ENCODE measurements around the gene PTPRF.

The PTPRF gene

DNA sequence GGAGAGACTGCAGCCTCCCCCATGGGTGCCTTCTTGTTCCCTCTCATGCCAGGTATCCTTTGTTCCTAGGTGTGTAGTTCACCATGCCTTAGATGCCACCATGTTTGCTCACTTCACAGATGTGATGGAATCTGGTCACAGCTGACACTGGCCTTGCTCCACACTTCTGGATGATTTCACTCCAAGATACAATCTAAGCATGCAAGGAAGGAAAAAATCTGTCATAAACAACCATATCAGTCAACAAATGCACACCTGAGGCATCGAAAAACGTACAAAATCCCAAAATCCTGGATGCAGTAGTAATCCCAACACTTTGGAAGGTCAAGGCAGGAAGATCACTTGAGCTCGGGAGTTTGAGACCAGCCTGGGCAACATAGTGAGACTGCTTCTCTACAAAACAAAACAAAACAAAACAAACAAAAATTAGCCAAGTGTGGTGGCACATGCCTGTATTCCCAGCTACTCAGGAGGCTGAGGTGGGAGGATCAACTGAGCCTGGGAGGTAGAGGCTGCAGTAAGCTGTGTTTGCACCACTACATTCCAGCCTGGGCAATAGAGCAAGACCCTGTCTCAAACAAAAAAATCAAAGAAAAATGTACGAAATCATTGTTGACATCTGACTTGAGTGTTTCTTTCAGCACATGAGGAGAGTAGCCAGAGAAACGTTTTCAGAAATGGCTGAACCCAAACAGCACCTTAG is 17.1 kb upstream of the PTPRF start:
- DNase-seq (ENCODE audit: low read depth), result no peak

DNA sequence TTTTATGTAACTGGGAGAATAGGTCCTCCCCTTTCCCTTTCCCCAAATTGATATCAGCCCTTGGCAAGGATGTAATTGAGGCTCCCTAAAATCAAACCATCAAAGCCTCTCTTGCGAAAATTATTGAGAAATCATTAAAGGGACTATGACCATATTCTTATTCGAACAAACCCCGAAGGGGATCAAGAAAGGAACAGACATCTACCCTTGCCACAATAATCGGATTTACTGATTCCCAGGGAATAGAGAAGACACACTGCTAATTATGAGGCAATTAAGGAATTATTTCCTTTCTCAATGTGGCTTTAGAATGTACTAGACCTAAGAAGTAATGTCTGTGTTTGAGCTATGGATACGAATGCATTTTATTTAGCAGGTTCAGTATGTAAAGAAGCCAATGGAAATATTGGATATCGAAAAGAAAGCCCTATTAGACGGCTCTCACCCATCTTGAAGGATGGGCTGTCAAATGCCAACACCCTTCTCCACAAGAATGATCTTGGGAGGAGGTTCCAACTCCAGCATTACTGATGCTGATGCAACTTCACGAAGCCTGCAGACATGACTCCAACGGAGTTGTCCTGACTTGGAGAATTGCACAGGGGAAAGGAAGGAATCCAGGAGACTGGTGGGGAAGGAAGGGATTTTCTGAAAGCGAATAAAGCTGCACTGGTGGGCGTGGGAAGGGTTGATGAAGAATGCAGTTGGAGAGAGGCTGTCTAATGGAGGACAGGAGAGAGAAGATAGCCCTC is 11.6 kb upstream of the PTPRF start:
- DNase-seq (ENCODE audit: low read depth), result no peak

DNA sequence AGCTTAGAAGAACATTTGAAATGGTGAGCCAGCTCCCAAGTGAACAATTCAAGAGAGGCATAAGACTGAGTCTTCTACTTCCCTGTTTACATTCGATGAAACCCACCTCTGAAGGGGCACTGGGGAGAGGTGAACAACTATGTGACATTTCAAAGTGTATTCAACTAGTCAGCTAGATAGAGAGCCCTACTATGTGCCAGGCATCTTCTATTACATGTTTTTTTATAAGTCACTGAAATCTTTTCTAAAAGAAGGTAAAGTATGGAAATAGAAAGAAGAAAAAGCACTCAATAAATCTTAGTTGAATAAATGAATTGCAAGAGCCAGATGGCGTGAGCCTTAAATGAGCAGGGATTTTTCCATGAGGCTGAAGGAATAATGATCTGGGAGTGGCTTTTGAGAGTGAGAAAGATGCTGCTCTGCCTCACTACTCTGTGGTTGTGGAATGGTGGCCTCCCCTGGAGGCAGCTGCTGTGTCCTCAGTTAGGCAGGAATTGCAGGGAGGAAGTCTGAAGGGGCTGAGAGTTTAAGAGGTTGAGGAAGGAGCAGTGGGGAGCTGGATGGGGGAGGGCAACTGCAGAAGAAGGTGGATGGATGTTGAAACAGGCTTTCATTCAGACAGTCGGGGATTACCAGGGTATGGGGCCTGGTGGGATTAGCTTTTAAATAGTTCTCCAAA is 10.4 kb upstream of the PTPRF start:
- DNase-seq (ENCODE audit: low read depth), result no peak

DNA sequence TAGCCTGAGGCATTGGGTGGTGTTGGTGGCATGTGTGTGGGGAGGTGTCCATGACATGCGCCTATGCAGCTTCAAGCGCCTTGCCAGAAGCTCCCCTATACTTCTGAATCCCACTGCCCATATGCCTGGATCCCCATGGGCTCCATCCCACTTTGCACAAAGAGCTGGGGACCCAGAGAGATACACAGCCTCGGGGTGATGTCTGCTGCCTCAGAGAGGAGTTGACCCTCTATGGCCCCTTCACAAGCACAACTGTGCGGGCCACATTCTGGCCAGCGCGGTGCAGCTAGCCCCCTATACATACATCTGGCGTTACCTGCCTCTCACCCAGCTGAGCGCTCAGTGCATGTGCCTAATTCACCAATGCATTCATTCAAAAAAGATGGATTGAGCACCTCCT is 9.6 kb upstream of the PTPRF start:
- no peak for DNase-seq (ENCODE audit: low read depth)

DNA sequence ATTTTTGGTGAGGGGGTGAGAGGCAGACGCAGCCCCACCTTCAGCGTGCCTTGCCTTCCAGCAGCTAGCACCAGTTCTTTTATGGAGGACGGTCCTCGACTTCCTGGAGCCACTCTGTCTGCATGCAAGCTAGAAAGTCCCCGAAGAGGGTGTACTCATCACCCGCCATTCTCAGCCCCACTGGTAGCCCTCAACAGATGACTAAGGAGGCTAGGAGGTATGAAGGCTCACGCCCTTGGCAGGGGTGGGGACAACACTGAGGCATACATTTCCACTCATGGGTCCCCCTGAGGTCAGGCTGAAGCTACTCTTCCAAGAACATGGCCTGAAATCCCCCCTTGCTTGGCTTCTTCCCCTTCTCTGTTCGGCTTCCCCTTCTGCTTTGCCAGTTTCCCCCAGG is 8.9 kb upstream of the PTPRF start:
- DNase-seq (ENCODE audit: low read depth), result no peak

DNA sequence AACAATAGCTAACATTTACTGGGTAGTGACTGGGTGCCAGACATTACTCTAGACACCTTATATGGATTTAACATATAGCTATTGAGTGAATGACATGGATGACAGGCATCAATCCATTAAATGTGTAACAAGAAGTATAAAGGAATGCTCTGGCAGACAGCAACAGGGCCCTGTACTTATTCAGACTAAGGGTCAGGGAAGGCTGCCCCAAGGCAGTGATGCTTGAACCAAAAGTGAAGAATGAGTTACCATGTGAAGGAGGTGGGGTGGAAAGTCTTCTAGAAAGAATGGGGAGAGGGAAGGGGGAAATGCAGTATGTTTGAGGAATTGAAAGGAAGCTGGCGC is 8.3 kb upstream of the PTPRF start:
- DNase-seq (ENCODE audit: low read depth), result no peak

DNA sequence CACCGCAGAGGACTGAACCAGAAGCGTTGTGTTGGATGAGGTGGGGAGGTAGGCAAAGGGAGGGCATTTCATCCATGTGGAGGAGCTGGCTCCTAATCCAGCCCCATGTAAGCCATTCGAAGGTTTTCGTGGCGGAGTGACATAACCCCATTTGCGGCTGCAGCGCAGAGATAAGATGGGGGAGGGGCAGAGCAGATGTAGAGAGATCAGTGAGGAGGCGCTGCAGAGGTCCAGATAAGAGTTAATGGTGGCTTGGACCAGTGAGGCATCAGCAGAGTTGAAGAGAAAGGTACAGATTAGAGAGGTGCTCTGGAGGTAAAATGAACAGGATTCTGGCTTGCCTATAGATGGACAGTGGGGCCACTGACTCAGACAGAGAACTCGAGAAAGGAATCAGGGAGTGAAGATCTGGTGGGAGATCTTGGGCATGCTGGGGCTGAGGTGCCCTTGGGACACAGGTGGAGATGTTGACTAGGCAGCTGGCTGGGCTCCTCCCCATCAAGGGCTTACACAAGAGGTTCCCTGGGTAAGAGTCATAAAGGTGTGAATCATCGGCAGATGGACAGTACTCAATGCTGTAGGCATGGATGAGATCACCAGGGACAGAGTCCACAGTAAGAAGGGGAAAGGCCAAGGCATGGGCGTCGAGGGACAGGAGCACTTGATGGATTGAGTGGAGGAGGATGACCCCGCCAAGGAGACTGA is 7.8 kb upstream of the PTPRF start:
- DNase-seq (ENCODE audit: low read depth), result peak; percentile 49

DNA sequence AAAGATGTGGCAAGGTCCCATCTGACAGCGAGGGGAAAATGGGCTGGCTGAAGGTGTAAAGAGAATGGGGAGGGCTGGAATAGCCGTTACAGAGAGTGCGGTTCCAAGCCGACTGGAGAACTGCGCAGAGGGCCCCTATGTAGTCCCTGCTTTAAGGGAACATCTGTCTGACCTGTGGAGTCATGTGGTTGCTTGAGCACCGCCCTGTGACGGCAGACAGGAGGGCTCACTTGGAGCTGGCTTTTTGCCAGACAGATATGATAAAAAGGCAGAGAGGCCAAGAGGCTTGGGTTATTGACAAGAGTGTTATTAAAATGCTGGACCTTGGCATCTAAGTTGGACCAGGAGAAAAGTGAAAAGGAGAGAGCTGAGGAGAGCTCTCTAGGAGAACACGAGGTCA is 5.9 kb upstream of the PTPRF start:
- DNase-seq (ENCODE audit: low read depth), result no peak

DNA sequence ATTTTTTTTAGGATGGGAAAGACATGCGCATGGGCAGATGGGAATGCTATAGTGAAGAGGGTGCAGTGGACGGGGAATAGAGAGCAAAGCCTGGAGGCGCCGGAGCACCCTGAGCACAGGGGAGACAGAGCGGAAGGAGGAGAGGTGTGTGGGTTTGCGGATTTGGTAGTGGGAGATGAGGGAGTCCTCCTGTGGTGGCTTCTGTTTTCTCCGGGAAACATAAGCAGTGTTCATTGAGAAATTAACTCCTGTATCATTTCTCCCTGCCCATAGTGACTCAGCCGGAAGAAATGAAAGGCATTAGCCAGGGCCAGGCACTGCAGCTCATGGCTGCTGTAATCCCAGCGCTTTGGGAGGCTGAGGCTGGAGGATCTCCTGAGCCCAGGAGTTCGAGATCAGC is 4.7 kb upstream of the PTPRF start:
- peak; percentile 27 for DNase-seq (ENCODE audit: low read depth)

DNA sequence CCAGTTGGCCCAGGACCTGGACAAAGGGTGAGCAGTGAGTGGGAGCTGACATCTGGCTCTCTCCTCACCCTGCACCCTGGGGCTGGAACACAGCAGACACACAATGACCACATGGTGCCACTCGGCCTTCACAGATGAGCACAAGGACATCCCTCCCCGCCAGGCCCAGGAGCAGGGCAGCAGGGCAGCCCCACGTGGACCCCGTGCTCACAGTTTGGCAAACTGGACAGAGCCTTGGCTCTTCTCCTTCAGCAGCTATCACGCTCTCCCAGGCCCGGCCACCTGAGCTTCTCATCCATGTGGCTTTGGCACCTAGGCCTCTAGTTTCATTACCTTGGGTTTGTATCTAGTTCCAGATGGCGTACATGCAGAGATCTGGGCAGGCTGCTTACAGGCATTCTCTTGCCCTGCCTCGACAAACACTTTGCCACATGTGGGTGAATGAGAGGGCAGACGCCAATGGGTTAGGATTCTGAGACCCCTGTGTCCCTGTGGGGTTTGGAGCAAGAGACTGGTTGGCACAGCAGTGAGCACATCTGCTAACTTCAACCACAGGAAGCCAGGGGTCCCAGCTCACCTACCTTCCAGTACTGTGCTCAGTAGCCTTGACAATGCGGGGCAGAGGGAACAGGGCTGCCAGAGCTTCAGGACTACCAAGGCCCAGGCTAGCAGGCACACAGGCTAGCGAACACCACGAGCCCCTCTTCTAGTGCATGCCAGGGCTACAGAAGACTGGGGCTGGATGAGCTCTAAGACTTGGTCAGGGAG is 3.4 kb upstream of the PTPRF start:
- DNase-seq (ENCODE audit: low read depth), result no peak

DNA sequence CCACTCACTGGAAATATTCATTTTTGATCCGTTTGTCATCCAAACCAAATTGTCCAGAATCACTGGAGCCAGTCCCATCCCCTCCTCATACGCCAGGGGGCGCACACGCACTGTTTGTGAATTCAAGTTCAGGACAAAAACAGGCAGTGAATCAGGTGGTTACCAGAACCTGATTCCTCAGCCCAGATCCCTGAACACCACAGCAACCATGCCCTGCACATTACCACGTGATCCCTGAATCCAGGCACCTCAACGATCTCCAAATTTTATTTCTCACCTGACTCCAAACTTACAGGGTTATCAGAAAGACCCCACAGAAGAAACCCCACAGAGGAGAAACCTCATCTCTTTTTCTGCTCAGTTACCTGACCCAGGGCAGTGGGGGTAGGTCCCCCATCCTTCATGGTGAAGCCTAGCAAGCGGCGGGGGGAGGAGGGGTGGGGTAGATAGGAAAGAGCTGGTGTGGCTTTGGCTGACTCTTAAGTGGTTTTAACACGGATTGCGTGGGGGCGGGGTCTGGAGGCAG is 1.4 kb upstream of the PTPRF start:
- DNase-seq (ENCODE audit: low read depth), result peak; percentile 59

DNA sequence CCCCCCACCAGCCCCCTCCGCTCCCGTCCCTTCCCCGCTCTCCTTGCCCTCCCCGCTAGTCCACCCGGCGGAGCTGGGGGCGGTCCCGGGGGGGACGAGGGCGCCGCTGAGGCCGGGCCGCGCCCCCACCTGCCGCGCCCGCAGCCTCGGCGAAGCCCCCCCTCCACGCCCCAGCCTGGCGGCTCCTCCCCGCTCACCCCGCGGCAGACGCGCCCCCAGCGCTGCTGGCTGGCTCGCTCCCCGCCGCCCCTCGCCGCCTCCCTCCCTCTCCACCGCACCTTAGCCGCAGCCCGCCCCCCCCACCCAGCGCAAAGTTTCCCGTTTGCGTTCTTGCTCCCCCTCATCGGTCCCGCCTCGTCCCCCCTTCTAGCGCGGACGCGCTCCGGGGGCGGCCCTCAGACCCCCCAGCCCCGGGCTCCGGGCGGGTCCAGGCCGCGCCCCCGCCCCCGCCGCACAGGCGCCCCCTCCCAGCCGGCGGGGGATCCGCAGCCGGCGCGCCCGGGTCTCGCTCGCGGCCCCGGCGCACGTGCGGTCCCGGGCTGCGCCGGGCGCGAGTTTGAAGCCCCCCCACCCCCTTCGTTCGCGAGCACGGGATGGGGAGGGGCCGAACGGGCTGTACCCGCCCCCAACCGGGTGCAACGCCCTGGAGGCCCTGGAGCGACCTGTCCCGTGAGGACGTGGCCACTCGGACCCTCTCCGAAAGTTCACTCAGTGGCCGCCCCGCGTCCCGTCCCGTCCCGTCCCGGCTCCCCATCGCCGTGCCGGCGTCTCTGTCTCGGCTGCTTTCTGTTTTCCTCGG is 623 bp downstream of the PTPRF start:
- DNase-seq (ENCODE audit: low read depth), result no peak

DNA sequence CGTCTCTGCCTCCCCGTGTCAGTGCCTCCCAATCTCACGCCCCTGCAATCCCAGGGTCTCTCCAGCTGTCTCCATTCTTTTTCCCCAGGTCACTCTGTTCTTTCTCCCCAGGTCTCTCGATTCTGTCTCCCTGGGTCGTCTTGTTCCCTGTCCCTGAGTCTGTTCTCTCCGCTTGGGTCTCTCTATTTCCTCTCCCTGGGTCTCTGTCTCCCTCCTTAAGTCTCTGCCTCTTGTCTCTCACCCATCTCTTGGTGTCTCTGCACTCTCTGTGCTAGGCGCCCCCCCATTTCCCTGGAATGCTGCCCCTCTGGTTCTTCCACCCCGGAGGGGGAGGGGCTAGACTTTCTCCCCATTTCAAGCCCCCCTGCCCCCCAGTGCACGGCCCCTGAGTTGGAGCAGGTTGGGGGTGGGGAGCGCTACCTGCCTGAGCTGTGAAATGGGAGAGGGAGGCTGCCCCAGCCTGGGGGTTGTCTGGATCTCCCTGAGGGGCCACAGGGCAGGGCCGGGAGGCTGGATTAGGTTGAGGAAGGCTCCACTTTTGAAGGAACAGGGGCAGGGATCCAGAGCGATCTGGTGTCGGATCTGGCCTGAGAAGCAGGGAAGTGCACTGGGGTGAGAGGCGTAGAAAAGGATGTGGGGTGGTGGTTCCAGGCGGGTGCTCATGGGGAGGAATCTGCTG is 1.4 kb downstream of the PTPRF start:
- no peak for DNase-seq (ENCODE audit: low read depth)

DNA sequence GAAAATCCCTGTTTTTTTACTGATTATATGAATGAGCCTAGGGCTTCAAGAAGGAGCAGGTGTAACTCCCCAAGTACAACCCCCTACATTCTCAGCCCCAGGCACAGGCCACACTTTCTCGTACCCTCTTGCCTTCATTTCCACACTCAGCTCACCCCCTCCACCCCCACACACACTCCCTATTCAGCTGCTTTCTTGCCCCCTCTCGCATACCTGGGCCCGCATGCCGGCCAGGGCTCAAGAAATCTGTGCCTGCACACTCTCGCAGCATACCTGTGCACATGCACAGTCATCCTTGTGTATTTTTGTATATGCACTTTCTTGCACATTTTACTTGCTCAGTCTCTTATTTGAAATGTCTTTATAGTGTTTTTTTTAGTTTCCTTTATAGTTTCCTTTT is 2.0 kb downstream of the PTPRF start:
- no peak for DNase-seq (ENCODE audit: low read depth)

DNA sequence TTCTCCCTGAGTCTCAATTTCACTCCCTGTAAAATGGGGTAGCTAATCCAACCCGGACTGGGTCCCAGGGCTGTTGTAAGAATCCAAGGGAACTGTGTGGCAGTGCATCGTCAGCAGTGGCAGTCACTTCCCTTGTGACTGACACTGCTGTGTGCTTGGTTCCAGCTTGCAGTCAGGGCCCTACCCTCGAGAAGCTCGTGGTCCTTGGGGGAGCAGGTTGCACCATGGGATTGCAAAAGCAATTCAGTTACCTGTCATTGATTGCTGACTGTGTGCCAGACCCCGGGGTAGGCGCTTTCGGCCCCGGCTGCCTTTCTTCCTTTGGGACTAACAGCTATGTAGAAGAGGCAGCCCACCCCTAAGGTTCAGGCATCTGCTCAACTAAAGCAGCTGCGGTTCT is 2.9 kb downstream of the PTPRF start:
- no peak for DNase-seq (ENCODE audit: low read depth)

DNA sequence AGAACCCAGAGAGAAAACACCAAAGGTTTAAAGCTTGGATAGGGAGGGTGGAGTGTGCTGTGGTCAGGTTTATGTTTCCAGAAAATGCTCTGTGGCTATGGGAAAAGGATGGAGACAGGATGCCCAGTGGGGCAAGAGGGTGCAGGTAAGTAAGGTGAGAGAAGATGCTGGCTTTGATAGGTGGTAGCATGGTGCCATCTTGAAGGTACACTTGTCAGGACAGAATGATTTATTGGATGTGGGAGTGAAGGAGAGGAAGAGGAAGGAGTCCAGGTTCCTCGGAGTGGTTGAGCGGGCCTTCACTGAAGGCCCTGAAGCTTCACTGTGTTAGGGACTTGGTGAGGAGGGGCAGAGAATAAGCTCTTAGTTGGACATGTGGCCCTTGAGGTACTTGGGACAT is 3.6 kb downstream of the PTPRF start:
- DNase-seq (ENCODE audit: low read depth), result no peak

DNA sequence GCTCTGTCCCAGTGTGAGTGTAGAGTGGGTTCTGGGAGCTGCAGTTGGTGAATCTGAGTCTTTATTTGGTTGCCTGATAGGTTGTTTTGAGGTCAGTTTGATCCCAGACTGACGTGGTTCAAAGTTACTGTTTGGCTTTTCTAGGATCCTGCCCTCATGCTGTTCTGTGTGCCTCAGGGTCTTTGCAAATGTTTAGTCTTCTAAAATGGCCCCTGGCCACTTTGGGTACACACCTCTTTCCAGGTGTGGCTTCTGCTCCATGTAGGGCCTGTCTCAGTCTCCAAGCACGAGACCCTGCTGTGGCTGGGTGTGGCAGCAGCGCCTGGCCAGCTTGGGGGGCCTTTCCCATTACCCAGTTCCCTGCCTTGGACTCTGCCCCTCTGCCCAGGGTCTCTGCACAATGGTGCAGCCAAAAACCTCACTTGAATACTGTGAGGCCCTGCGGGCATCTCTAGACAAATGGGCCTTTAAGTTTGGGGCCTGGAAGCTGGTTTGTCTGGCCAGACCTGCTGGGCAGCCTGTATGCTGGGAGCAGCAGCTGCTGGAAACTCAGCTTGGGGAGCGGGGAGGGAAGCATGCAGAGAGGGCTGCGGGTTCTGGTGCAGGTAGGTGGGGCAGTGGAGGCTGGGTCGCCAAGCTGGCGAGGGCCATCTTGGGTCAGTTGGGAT is 5.6 kb downstream of the PTPRF start:
- DNase-seq (ENCODE audit: low read depth), result no peak

DNA sequence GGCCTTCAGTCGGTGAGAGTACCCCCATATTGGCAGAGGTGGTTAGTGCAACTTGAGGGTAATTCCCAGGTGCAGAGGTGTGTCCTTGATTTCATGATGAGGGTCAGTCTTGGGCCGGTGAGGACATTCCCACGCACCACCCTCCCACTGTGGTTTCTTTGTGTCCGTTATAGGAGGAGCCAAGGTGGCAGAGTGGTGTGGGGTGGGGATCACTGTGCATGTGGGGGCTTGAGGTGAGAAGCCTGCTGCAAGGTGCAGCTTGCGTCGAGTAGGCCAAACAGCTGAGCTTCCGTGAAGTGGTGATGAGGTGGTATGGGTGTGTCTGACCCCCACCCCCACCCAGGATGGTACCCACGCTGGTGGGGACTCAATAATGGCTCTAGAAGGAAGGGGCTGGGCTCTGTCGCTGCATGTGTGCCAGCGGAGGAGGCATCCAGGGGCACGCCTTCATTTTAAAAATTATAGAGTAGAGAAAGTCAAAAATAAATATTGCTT is 6.2 kb downstream of the PTPRF start:
- DNase-seq (ENCODE audit: low read depth), result no peak

DNA sequence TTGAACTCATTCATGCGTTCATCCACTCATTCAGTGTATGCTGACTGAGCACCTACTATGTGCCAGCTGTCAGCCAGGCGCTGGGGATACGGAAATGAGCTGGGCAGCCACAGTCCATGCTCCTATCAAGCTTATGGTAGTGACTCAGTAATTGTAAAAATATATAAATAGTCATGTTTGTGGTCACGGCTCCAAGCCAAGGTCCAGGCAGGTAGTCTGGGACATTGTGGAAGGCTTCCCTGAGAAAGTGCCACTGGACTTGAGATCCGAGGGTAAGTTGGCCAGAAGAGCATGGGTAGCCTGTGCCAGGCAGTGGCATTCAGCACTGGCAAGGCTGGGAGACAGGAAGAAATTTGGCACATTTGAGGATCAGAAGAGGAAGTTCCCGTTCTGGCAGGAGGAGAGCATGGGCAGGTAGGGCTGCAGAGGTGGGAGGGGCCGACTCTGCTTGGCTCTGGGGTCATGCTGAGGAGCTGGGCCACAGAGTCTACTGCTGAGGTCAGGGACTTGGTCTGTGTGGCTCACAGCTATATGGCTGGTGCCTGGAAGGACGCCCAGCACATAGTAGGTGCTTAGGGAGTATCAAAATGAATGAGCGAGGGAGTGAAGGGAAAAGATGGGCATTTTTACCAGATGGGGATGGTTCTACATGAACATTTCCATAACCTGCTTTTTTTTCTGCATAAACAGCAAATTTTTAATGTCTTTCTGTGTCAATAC is 6.9 kb downstream of the PTPRF start:
- DNase-seq (ENCODE audit: low read depth), result peak; percentile 23

Measured in non-pigmented ciliary epithelial cell (primary cell).